ENCODE data around the gene CTNND2.

Gene CTNND2

GRCh38 chr5:11777096-11777495 is 127.2 kb downstream of the CTNND2 start:
- no peak for DNase-seq (ENCODE audit: low read depth in 2 of 2)

- no peak for DNase-seq (ENCODE audit: low read depth in 2 of 2)
These were observed 133.9 kb downstream of the CTNND2 start for GRCh38 chr5:11770310-11770709.

GRCh38 chr5:11760934-11761603 is 143.2 kb downstream of the CTNND2 start:
- no peak for DNase-seq (ENCODE audit: low read depth in 2 of 2)

- no peak for DNase-seq (ENCODE audit: low read depth in 2 of 2)
These were observed 145.9 kb downstream of the CTNND2 start for GRCh38 chr5:11758321-11758720.

- DNase-seq (ENCODE audit: low read depth in 2 of 2) = no peak
These were observed 146.6 kb downstream of the CTNND2 start for GRCh38 chr5:11757661-11758060.

- DNase-seq (ENCODE audit: low read depth in 2 of 2) = no peak
These were observed 167.2 kb downstream of the CTNND2 start for GRCh38 chr5:11737010-11737409.

- DNase-seq (ENCODE audit: low read depth in 2 of 2) = no peak
These were observed 169.9 kb downstream of the CTNND2 start for GRCh38 chr5:11734369-11734768.

GRCh38 chr5:11733840-11734192 is 170.4 kb downstream of the CTNND2 start:
- DNase-seq (ENCODE audit: low read depth in 2 of 2) = no peak

GRCh38 chr5:11733185-11733839 is 170.9 kb downstream of the CTNND2 start:
- no peak for DNase-seq (ENCODE audit: low read depth in 2 of 2)

GRCh38 chr5:11724940-11725339 is 179.3 kb downstream of the CTNND2 start:
- DNase-seq (ENCODE audit: low read depth in 2 of 2) = no peak

- DNase-seq (ENCODE audit: low read depth in 2 of 2) = no peak
These were observed 184.3 kb downstream of the CTNND2 start for GRCh38 chr5:11719888-11720481.

- DNase-seq (ENCODE audit: low read depth in 2 of 2) = no peak
These were observed 188.6 kb downstream of the CTNND2 start for GRCh38 chr5:11715461-11716196.

- DNase-seq (ENCODE audit: low read depth in 2 of 2) = no peak
These were observed 192.3 kb downstream of the CTNND2 start for GRCh38 chr5:11711932-11712331.

GRCh38 chr5:11709021-11709420 is 195.2 kb downstream of the CTNND2 start:
- DNase-seq (ENCODE audit: low read depth in 2 of 2) = no peak

- DNase-seq (ENCODE audit: low read depth in 2 of 2) = no peak
These were observed 199.3 kb downstream of the CTNND2 start for GRCh38 chr5:11704916-11705315.

GRCh38 chr5:11700391-11700790 is 203.9 kb downstream of the CTNND2 start:
- no peak for DNase-seq (ENCODE audit: low read depth in 2 of 2)

- DNase-seq (ENCODE audit: low read depth in 2 of 2) = no peak
These were observed 211.6 kb downstream of the CTNND2 start for GRCh38 chr5:11692636-11693035.

- no peak for DNase-seq (ENCODE audit: low read depth in 2 of 2)
These were observed 216.7 kb downstream of the CTNND2 start for GRCh38 chr5:11687498-11687897.

- DNase-seq (ENCODE audit: low read depth in 2 of 2) = no peak
These were observed 219.6 kb downstream of the CTNND2 start for GRCh38 chr5:11684607-11685006.

GRCh38 chr5:11683666-11684065 is 220.6 kb downstream of the CTNND2 start:
- DNase-seq (ENCODE audit: low read depth in 2 of 2) = no peak

GRCh38 chr5:11681796-11682195 is 222.4 kb downstream of the CTNND2 start:
- DNase-seq (ENCODE audit: low read depth in 2 of 2) = no peak

GRCh38 chr5:11679676-11680075 is 224.6 kb downstream of the CTNND2 start:
- DNase-seq (ENCODE audit: low read depth in 2 of 2) = no peak

- DNase-seq (ENCODE audit: low read depth in 2 of 2) = no peak
These were observed 229.1 kb downstream of the CTNND2 start for GRCh38 chr5:11675184-11675583.

Data from stimulated activated CD8-positive, alpha-beta memory T cell treated with anti-CD3 and anti-CD28 coated beads, Interleukin-15, amount 100 ng/mL, for 4 hours (primary cell).